Measurements from ENCODE around the gene USF3. TPM values are rescaled to one million over a fixed set of nuclear protein-coding genes. Genes with fewer than 3 reads are reported as not detected.

USF3 gene
- polyA plus RNA-seq, 1 donor from 2014 or later = 15.4 TPM

GRCh38 chr3:113628788-113629187 is 67.7 kb downstream of the USF3 start:
- H4K20me1 ChIP-seq (ENCODE audit: insufficient read depth) = no peaks in the 10 kb centered on the region
- no peaks in the 10 kb centered on the region for H3K9me3 ChIP-seq (ENCODE audit: low read length)
- no peak overlapping the region for H2AFZ ChIP-seq (ENCODE audit: low read depth, low read length)

GRCh38 chr3:113628316-113628715 is 68.1 kb downstream of the USF3 start:
- Histone ChIP-seq H3K4me2 (ENCODE audit: low read length) (no peak overlapping the region), H3K9me3 (ENCODE audit: low read length) (no peaks in the 10 kb centered on the region)
- TF ChIP-seq CTCF (IDR thresholded peaks at IDR 0.05; ENCODE audit: poor library complexity, severe bottlenecking) = no peak
- TF ChIP-seq RAD21 (conservative IDR thresholded peaks at IDR 0.05) = no peak

More at GRCh38 chr3:113628788-113629187, 67.7 kb downstream of the USF3 start:
- H3K79me2 ChIP-seq (replicated peaks; ENCODE audit: insufficient read depth, low read length) = no peaks in the 10 kb centered on the region
- H3K27ac ChIP-seq (ENCODE audit: low read length) = no peak overlapping the region
- H3F3A ChIP-seq (ENCODE audit: insufficient read depth, low read length, poor library complexity, severe bottlenecking) = no peaks in the 10 kb centered on the region
- no peaks in the 10 kb centered on the region for H3K9me2 ChIP-seq (ENCODE audit: insufficient read depth, low read length)
- TF ChIP-seq RAD21 (conservative IDR thresholded peaks at IDR 0.05) (no peak), EP300 (conservative IDR thresholded peaks at IDR 0.05; ENCODE audit: poor library complexity, severe bottlenecking) (no peak), EZH2 (IDR thresholded peaks at IDR 0.05; ENCODE audit: borderline replicate concordance, insufficient read depth, low read length, poor library complexity, severe bottlenecking) (no peak), MXI1 (conservative IDR thresholded peaks at IDR 0.05; ENCODE audit: poor library complexity, severe bottlenecking) (no peak), SMC3 (conservative IDR thresholded peaks at IDR 0.05; ENCODE audit: poor library complexity) (no peak), REST (IDR thresholded peaks at IDR 0.05; ENCODE audit: borderline replicate concordance) (no peak), CTCF (IDR thresholded peaks at IDR 0.05; ENCODE audit: poor library complexity, severe bottlenecking) (no peak), POLR2AphosphoS5 (IDR thresholded peaks at IDR 0.05) (no peak), TAF1 (IDR thresholded peaks at IDR 0.05; ENCODE audit: low read depth) (no peak)
- no peaks in the 10 kb centered on the region for H3K27me3 ChIP-seq (ENCODE audit: insufficient read depth, low read depth, low read length)
- H3K9ac ChIP-seq (ENCODE audit: low read length) = no peak overlapping the region
- H3K4me2 ChIP-seq (ENCODE audit: low read length) = no peak overlapping the region
- H3K4me3 ChIP-seq (ENCODE audit: low read length) = no peak overlapping the region
- H3K36me3 ChIP-seq (ENCODE audit: insufficient read depth, low read length) = no peaks in the 10 kb centered on the region

More at GRCh38 chr3:113628316-113628715, 68.1 kb downstream of the USF3 start:
- no peaks in the 10 kb centered on the region for H3K27me3 ChIP-seq (ENCODE audit: insufficient read depth, low read depth, low read length)
- no peaks in the 10 kb centered on the region for H3K79me2 ChIP-seq (replicated peaks; ENCODE audit: insufficient read depth, low read length)
- H3K27ac ChIP-seq (ENCODE audit: low read length) = no peak overlapping the region
- no peaks in the 10 kb centered on the region for H4K20me1 ChIP-seq (ENCODE audit: insufficient read depth)
- H3K36me3 ChIP-seq (ENCODE audit: insufficient read depth, low read length) = no peaks in the 10 kb centered on the region
- H3K4me3 ChIP-seq (ENCODE audit: low read length) = no peak overlapping the region
- no peak overlapping the region for H3K9ac ChIP-seq (ENCODE audit: low read length)
- H3F3A ChIP-seq (ENCODE audit: insufficient read depth, low read length, poor library complexity, severe bottlenecking) = no peaks in the 10 kb centered on the region
- no peak overlapping the region for H2AFZ ChIP-seq (ENCODE audit: low read depth, low read length)
- no peaks in the 10 kb centered on the region for H3K9me2 ChIP-seq (ENCODE audit: insufficient read depth, low read length)

Data from neural cell (in vitro differentiated cells).